ENCODE measurements around the gene MARF1.

DNA sequence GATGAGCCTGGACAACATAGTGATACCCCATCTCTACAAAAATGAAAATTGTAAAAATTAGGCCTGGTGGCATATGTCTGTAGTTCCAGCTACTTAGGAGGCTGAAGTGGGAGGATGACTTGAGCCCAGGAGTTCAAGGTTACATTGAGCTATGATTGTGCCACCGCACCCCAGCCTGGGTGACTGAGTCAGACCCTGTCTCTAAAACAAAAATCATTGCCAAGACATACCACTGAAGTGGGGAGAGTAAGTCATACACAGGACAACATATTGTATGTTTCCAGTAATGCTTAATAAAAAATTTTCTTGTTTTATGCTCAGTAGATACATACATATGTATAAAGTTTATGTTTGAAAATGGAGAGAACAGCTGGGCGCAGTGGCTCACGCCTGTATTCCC lies 46.3 kb upstream of the MARF1 start:
- TF ChIP-seq POLR2A (IDR thresholded peaks at IDR 0.05), result no peak
- TF ChIP-seq, protein P1, sequence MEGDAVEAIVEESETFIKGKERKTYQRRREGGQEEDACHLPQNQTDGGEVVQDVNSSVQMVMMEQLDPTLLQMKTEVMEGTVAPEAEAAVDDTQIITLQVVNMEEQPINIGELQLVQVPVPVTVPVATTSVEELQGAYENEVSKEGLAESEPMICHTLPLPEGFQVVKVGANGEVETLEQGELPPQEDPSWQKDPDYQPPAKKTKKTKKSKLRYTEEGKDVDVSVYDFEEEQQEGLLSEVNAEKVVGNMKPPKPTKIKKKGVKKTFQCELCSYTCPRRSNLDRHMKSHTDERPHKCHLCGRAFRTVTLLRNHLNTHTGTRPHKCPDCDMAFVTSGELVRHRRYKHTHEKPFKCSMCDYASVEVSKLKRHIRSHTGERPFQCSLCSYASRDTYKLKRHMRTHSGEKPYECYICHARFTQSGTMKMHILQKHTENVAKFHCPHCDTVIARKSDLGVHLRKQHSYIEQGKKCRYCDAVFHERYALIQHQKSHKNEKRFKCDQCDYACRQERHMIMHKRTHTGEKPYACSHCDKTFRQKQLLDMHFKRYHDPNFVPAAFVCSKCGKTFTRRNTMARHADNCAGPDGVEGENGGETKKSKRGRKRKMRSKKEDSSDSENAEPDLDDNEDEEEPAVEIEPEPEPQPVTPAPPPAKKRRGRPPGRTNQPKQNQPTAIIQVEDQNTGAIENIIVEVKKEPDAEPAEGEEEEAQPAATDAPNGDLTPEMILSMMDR (IDR thresholded peaks at IDR 0.05), result no peak
- no peak for TF ChIP-seq EP300 (IDR thresholded peaks at IDR 0.05)
